ENCODE results near the gene BCOR. TPM values are rescaled to one million over a fixed set of nuclear protein-coding genes. Genes with fewer than 3 reads are reported as not detected.

Gene BCOR
- total and polyA plus RNA-seq, 4 donors, result 5.6 to 23.0 (median 11.0) TPM

GRCh38 chrX:40083120-40083978 is 14.4 kb downstream of the BCOR start:
- Histone ChIP-seq H3K9me3 (ENCODE audit: control insufficient read depth in 4 of 4, low read length in 3 of 4) (no peaks in the 10 kb centered on the region), H3K4me3 (ENCODE audit: low read depth in 1 of 3, low read length in 3 of 3) (peak overlapping the region; percentile 28 to 48 (median 30)), H3K9ac (ENCODE audit: low read depth in 1 of 2, low read length in 2 of 2) (no peak overlapping the region), H3K27ac (ENCODE audit: low read depth in 1 of 2, low read length in 2 of 2) (peak overlapping the region; percentile 75 to 78), H3K4me1 (ENCODE audit: control insufficient read depth in 4 of 4, insufficient read depth in 4 of 4, low read length in 3 of 4) (peaks cover 31 to 70% (median 46%) of the 10 kb centered on the region in 4 donors), H3K27me3 (ENCODE audit: control insufficient read depth in 4 of 4, insufficient read depth in 4 of 4, low read length in 3 of 4) (no peaks in the 10 kb centered on the region), H3K36me3 (ENCODE audit: control insufficient read depth in 4 of 4, insufficient read depth in 3 of 4, low read depth in 1 of 4, low read length in 3 of 4) (no peaks in the 10 kb centered on the region)
- WGBS, result 2% methylated on average over 61 of the region's 61 CpGs
- DNase-seq (ENCODE audit: low spot score), result no peak
- no peak for TF ChIP-seq RAD21 (IDR thresholded peaks at IDR 0.05)
- TF ChIP-seq TAF1 (conservative IDR thresholded peaks at IDR 0.05), result no peak
- TF ChIP-seq FOXA1 (IDR thresholded peaks at IDR 0.05), result no peak
- no peak for TF ChIP-seq HNF4G (IDR thresholded peaks at IDR 0.05)
- TF ChIP-seq, protein P1, sequence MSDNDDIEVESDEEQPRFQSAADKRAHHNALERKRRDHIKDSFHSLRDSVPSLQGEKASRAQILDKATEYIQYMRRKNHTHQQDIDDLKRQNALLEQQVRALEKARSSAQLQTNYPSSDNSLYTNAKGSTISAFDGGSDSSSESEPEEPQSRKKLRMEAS (IDR thresholded peaks at IDR 0.05), result no peak
- TF ChIP-seq JUND (IDR thresholded peaks at IDR 0.05), result no peak
- TF ChIP-seq, protein P2, sequence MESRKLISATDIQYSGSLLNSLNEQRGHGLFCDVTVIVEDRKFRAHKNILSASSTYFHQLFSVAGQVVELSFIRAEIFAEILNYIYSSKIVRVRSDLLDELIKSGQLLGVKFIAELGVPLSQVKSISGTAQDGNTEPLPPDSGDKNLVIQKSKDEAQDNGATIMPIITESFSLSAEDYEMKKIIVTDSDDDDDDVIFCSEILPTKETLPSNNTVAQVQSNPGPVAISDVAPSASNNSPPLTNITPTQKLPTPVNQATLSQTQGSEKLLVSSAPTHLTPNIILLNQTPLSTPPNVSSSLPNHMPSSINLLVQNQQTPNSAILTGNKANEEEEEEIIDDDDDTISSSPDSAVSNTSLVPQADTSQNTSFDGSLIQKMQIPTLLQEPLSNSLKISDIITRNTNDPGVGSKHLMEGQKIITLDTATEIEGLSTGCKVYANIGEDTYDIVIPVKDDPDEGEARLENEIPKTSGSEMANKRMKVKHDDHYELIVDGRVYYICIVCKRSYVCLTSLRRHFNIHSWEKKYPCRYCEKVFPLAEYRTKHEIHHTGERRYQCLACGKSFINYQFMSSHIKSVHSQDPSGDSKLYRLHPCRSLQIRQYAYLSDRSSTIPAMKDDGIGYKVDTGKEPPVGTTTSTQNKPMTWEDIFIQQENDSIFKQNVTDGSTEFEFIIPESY (IDR thresholded peaks at IDR 0.05), result no peak
- TF ChIP-seq RXRA (IDR thresholded peaks at IDR 0.05), result no peak
- no peak for TF ChIP-seq GABPA (IDR thresholded peaks at IDR 0.05 in 1 of 2, conservative IDR thresholded peaks at IDR 0.05 in 1 of 2)
- TF ChIP-seq NR2F2 (IDR thresholded peaks at IDR 0.05), result no peak
- TF ChIP-seq YY1 (IDR thresholded peaks at IDR 0.05), result no peak
- TF ChIP-seq REST (IDR thresholded peaks at IDR 0.05), result no peak
- no peak for TF ChIP-seq ATF3 (IDR thresholded peaks at IDR 0.05)
- TF ChIP-seq FOXA2 (IDR thresholded peaks at IDR 0.05), result no peak
- no peak for TF ChIP-seq CTCF (IDR thresholded peaks at IDR 0.05; ENCODE audit: low read depth, low read length, missing input control)
- TF ChIP-seq EGR1 (IDR thresholded peaks at IDR 0.05; ENCODE audit: low read depth in 2 of 2), result no peak
- TF ChIP-seq HNF4A (conservative IDR thresholded peaks at IDR 0.05), result no peak
- no peak for TF ChIP-seq SP1 (IDR thresholded peaks at IDR 0.05)
